NOMO-1 treated with DMSO at 0.1 percent for 48 hours (cell line): ENCODE measurements around the gene CLDN7.

ENCODE experiments used
- DNase-seq: peaks from one replicate; lab custom pipeline; 2025; ENCODE audit not compliant: unreplicated experiment; lab: John Stamatoyannopoulos, UW

The CLDN7 gene

DNA sequence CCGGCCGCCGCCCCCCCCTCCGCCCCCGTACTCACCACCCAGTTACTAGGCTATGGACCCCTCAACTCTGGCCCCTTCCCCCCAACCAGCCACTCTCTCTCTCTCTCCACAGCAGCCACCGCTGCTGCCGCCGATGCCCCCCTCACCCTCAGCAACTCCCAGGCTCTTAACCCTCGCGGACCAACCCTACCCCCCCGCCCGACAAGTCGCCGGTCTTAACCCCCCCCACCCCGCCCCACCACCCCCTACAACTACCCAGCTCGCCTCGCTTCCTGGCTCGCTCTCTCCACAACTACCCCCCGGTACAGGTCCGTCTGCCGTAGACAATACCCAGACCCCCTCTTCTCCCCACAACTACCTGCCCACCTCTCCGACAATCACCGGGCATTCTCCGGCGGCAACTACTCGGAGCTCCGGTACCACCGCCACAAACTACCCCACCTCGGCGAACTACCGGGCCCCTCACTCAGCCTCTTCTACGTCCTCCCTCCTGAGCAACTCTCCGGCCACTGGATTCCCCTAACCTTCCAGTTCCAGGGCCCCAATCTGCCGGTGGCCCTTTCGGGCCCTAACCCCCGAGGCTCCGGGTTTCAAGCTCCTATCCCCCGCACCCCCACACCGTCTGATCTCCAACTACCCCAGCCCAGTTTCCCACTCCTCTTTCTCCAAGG lies 23.7 kb downstream of the CLDN7 start:
- no peak for DNase-seq

DNA sequence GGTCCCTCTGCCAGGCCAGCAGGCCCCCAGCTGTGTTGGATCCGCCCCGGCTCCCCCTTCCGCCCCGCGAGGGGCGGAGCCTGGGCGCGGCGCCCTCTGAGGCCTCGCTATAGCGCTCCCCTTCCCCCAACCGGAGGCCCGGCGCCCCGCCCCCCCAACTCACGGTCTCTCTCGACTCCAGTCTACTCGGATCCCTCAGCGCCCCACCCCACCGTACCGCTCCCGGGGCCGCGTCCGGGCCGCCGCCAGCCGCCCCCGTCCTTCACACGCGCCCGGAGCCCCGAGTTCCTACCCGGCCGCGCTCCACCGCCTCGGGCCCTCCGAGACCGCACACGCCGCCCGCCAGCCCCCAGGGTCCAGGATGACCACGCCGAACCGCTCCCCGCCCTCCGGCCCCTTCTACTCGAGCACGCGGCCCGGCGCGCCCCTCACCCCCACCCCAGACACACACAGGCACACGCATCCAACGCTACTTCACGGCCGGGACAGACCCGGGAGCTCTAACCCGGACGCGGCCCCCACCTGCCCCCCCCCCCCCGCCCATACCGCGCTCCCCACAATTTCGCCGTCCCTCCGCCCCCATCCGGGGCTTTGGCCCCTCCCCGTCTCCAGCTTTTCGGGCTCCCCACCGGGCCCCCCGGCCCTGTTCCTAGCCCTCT lies 24.4 kb downstream of the CLDN7 start:
- peak; percentile 36 for DNase-seq

DNA sequence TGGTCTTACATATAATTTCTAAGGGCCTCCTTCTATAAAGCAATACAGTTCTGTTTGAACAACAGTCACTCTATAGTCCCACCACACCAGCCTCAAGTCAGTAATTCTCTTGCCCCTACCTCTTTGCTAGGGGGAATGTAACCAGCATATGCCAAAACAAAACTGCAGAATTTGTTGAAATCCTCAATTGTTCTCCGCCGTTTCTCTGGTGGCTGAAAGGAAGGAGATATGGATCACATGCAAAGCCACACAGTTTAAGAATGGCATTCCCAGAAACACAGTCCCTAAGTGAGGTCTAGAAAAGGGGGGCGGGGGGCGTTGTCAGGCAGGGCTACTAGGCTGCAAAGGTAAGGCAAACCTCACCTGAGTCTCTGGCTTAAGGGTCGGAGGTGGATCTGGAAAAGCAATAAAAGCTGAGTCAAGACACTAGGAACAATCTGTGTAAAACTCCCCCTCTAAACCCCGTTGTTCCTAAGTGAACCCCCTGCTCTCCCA lies 25.0 kb downstream of the CLDN7 start:
- DNase-seq = no peak

DNA sequence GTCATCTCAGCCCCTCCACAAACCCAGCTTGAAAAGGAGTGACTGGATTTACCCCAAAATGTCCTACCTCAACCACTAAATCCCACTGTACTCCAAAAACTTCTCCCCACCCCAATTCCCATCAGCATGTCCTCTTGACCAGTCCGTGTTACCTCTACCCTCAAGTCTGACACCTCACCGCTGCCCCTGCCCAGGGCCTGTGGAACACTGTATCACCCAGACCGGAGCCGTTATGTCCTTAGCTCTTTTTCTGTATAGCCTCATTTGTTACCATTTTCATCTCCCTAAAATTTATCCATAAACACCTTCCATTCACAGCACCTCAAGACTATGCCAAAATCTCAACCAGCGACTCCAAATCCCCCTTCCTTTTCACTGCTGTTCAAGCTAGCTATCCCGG lies 25.5 kb downstream of the CLDN7 start:
- no peak for DNase-seq

DNA sequence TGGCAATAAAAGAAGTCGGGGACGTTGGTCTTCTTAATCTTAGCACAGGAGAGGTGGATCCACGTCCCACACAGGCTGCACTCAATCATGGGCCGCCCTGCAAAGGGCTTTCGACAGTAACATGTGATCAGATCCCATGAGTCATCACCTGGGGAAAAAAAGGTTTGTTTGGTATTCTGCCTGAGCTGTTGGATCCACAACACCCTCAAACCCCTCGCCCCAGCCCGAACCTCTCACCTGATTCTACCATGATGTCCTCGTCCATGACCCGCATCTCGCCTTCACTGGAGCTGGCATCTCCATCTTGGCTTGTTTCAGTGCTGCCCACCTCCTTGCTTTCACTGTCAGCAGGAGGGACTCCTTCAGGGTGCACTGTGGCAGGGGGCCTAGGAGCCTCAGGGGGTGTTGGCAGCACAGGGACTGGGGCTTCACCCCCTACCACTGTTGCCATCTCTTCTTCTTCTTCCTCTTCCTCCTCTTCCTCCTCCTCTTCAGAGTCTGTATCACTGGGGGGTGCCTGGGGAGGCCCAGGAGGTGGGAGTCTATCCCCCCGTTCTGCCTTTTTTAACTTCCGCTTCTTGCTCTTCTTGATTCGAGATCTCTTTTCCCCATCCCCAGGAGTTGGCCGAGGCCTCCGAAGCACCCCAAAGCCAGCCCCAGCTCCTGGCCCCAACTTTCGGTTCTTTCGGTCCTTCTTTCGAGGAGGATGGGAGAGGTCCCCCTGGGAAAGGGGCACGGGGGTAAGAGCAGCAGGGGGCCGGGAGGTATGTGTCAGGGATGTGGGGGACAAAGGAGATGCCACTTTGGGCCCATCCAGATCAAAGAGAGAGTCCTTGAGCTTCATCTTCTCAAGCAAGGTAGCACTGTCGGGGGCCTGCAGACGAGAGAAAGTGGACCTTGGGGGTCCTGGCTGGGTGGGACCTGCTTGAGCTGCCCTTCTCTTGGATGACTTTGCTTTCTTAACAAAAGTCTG lies 26.3 kb downstream of the CLDN7 start:
- DNase-seq = no peak

DNA sequence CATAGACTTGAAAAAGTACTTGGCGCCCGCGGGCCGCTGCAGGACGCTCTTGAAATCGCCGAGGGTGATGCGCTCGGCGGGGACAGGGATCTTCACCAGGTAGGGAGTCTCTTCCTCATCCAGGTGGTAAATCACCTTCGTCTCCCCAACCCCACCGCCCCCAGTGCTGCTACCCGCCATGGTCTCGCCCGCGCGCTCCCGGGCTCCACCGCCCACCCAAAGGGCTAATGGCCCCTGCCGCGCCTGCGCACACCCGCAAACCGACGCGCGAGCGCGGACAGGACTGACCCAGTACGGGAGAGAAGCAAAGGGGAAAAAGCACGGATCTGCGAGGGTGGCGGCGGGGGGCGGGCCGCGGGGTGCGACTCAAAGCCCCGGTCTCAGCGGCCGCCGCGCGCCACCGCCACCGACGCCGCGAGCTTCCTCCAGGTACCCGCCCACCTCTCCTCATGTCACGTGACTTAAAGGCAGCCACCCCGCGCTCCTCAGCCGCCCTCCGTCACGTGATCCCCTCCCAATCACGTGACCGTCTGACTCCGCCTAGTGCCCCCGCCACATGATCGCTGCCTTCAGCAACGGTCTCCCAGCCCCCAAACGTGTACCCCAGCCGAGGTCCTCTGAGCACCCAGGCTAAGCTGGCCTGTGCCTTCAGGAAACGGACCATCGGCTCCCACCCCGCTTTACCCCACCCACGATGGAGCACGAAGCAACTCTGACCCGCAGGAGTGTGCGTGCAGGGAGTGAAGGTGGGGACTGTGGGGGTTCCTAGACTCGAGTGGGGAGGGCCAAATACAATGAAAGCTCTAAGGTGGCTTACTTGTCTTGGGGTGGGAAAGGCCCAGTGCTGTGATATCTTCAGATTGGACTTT lies 28.0 kb downstream of the CLDN7 start, which contains the start of gene DVL2:
Gene DVL2 (minus strand): TSS at position 435 of the 869 bp plus-strand sequence. CDS start 255 bp downstream, at position 180.
- DNase-seq = peak; percentile 97

DNA sequence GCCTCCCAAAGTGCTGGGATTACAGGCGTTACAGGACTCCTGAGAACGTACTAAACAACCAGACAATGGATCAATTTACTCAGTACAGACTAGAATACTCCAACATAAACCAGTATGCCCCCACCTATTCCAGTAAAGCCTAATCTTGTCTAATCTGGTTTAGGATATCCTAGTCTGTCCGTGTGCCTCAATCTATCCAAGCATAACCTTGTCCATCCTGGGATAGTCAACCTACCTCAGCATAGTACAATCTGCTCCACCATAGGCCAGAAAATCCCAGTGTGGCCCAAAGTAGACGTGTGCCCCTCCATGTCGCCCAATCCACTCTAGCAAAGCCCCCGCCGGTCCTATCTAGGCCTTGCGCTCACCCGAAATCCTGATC lies 28.6 kb downstream of the CLDN7 start:
- no peak for DNase-seq

DNA sequence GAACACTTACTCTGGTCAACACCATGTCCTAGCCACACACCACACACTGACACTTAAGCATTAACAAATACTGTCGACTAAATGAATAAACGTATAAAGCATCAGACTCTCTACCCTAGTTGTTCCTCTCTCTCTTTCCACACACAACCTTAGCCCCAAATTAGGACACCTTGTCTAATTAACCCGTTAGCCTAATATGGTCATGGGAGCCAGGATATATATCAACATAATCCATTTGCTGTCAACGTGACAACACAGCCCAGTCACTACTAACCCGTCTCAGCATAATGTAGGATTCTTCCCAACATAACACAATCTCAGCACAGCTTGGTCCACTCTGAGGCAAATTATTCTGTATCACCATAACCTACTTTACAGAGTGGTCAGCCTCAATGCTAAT lies 30.2 kb downstream of the CLDN7 start:
- DNase-seq = no peak

DNA sequence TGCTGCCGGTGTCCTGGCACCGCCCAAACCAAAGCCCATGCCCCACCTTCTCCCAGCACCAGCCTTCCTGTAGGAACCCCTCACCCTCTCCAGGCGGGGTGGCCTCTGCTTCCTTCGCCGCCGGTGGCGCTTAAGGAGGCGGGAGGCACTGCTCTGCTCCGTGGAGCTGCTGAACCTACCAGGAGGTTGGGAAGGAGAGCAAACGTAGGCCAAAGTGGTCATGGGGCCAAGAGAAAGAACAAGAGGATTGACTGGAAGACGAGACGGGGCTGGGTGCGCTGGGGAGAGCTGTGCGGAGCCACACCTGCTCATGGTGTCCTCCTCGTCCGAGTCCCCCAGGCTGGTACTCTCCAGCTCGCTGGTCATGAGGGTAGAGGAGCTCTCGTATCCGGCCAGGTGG lies 32.8 kb downstream of the CLDN7 start:
- no peak for DNase-seq

DNA sequence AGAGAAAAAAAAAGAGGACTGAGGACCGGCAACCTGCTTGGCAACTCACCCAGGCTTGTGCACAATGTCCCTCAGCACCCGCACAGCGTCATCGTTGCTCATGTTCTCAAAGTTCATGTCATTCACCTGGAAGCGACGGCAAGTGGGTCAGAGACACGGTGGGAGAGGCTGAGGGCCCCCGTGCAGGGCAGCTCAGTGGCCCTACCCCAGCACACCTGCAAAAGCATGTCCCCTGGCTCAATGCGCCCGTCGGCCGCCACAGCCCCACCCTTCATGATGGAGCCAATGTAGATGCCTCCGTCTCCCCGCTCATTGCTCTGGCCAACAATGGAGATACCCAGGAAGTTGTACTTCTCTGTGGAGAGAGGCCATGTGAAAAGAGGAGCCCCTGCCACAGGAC lies 33.4 kb downstream of the CLDN7 start:
- DNase-seq = no peak

DNA sequence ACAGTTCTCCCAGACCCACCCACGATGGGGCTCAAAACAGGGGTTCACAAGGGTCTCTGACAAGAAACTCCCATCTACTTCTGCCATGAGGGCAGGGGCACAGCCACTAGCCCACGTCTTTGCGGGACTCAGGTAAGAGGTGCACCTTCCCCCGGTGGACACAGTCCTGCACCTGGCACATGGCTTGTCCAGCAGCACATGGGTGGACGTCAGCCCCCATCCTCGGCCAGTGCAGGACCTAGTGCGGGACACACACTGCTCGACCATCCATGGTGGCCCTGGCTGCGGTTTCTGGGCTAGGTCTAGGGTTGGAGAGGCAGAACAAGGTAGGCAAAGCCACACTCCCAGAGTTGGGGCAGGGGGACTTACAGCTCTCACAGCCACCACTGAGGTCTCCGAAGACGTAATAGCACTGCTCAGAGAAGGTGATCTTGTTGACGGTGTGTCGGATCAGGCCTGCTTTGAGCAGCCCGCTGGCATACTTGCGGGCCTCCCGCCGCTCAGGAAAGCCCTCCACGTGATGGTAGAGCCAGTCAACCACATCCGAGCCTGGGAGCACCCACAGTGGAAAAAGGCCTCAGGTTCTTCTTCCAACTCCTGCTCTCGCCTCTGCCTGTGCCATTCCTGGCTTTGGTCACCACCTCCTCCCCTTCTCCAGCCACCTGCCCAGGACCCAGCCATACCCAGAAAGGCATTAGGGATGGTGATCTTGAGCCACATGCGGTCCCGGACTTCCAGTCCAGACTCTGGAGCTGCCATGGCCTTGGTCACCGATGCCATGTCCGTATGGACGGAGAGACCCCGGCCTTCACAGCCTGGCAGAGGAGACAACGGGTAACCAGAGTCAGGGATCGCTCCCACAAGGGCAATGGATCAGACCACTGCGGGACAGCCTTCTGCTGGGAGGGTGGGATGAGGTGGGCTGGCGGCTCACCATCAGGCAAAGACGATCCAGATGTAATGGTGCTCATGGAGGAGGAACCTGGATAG lies 35.3 kb downstream of the CLDN7 start:
- DNase-seq = no peak

DNA sequence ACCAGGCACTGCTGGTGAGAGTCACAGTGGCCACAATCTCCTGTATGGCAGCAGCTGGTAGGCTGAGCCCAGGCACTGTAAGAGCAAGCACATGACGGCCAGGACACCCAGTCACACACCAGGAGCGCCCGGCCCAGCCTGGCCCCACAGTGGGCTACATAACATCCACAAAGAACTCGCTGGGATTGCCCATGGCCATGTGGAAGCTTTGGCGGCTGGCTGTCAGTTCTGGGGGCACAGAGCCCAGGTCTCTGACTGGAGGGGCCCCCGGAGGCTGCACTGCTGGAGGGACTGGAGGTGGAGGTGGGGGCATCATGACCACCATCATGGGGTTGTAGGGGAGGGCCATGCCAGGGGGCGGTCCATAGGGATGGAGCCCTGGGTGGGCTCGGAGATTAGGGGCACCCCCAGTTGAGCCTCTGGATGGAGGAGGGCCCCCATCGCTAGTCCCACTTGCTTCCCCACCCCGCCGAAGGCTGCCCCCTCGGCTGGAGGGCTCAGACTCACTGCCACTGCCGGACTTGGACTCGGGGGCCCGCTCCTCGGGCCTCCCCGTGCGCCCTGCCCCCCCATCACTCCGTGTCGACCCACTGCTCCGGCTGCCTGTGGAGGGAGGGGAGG lies 36.5 kb downstream of the CLDN7 start:
- no peak for DNase-seq

DNA sequence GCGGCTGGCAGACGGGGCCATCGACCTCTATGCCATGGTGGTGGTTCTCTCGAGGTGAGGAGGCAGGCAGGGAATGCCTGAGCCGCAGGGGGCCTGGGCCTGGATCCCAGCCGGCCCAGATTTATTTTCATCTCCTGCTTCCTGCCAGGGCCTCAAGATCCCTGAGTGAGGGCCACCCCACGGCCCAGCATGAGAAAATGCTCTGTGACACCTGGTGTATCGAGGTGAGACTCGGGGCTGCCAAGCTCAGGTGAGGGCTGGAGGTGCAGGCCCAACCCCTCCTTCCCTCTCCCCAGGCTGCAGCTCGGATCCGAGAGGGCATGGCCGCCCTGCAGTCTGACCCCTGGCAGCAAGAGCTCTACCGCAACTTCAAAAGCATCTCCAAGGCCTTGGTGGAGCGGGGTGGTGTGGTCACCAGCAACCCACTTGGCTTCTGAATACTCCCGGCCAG lies 37.6 kb downstream of the CLDN7 start:
- no peak for DNase-seq

DNA sequence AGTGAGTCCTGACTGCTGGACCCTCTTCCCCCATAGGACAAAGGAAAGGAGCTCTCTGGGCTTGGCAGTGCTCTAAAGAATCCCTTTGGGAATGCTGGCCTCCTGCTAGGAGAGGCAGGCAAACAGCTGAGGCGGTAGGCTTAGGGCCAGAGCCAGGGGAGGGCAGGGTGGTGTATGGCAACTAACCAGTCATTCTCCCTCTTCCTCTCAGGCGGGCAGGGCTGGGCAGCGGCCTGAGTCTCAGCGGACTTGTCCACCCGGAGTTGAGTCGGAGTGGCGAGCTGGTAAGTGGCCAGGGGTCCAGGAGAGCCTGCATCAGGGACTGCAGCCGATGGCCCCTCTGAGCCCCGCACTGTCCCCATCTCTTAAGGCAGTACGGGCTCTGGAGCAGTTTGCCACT lies 38.2 kb downstream of the CLDN7 start:
- DNase-seq = no peak

DNA sequence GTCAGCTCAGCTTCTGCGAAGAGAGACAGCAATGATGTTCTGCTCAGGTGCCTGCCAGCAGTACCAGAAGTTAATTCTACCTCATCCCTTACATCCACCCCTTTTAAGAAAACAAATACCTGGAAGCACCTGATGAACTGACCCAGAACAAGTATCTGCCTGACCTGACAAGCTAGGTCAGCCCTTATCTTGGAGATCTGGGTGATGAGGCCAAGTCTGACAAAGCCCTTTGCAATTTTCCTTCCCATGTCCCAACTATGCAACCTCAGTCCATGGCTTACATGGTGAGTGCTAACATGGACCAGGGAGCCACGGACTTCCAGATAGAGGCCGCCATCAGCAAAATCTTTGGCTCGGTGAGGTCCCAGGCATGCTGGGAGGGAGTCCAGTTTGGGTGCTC lies 38.9 kb downstream of the CLDN7 start:
- DNase-seq = no peak

DNA sequence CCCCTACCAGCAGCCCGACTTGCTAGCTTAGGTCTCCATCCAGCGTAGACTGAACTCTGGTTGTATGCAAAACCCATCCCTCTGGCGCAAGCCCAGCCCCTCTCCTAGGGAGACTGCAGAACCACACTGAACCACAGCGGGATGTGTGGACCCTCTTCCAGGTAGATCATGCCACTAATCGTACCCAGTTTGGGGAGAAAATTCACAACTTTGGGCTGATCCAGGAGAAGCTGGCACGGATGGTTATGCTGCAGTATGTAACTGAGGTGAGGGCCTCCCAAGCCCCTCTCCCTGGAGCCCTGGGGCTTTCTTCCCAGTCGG lies 39.3 kb downstream of the CLDN7 start:
- DNase-seq = no peak

DNA sequence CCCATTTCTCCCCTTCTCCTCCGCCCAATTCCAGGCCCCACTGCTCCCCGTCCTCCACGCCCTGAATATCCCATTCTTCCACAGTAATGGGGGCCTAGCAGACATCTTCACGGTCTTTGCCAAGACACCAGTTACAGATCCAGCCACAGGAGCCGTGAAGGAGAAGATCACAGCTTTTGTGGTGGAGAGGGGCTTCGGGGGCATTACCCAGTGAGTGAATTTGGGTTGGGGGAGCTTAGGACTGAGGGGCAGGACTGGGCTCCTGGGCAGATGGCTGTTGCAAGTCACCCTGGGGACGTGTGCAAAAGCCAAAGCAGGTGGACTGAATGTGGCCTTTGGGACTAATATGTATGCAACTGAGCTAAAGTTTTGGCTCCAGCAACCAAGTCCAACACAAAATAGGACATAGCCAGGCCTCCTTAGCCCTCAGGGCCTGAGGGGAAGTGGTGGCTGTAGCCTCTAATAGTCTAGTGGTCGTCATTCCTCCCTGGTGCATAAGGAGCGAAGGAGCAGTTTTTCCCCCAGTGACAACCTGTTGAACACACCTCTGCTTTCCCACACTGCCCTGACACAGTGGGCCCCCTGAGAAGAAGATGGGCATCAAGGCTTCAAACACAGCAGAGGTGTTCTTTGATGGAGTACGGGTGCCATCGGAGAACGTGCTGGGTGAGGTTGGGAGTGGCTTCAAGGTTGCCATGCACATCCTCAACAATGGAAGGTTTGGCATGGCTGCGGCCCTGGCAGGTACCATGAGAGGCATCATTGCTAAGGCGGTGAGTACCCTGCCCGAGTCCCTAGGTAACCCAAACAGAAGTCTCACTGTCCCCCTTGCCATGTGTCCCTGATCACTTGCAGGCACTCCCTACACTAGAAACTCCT lies 39.9 kb downstream of the CLDN7 start:
- DNase-seq = no peak
